Loucy (cell line): ENCODE data around the gene SLC4A9.

Experiments
- CTCF ChIP-seq: fragments of 200-600 bp; sonication (generic); conservative IDR thresholded peaks from 2 replicates; pipeline ENCODE4 v1.5.1; 2014; ENCODE audit warnings: mild to moderate bottlenecking, antibody characterized with exemption, low read length
- EZH2phosphoT487 ChIP-seq: fragments of 200-600 bp; IDR thresholded peaks from 2 replicates; pipeline ENCODE4 v1.6.1; 2018; ENCODE audit warnings: antibody characterized with exemption, mild to moderate bottlenecking, moderate library complexity, borderline replicate concordance

GRCh38 chr5:140365282-140365681 lies 5.3 kb downstream of the SLC4A9 start:
- TF ChIP-seq CTCF (no peak), EZH2phosphoT487 (no peak)
